HepG2 (cell line): ENCODE results near the gene ZNRF3. TPM values are rescaled to one million over a fixed set of nuclear protein-coding genes. Genes with fewer than 3 reads are reported as not detected.

Experiments
- ATAC-seq: fragments of 200-7000 bp; cut with Tn5 transposase; 3 replicates; pipeline ENCODE4 v1.9.1; 2020; ENCODE audit warnings: mild to moderate bottlenecking, moderate library complexity
- BruUV-seq: library from RNA; stranded (reverse); fragments of 400-500 nt; replicated peaks from 2 replicates; lab custom pipeline; 2021; lab: Mats Ljungman, UMichigan
- CTCF ChIA-PET: fragments of 300-600 bp; formaldehyde crosslinking; extraction: SDS; loops from one replicate; lab custom pipeline; 2021; ENCODE audit warnings: low total read pairs, inconsistent platforms, low intra/inter-chr PET ratio; lab: Yijun Ruan, JAX
- POLR2A ChIA-PET: fragments of 350-600 bp; sonication (Branson Sonifier 250); formaldehyde crosslinking; loops from one replicate; lab custom pipeline; 2020; ENCODE audit warnings: antibody characterized with exemption, inconsistent platforms; lab: Yijun Ruan, JAX
- DNase-seq: peaks from one replicate; pipeline ENCODE4 v3.0.0-alpha.2; 2015; ENCODE audit warnings: low spot score
- FAIRE-seq: peaks from 3 replicates; lab custom pipeline; 2011; peaks lifted over from hg19 to GRCh38; lab: Jason Lieb, UNC
- H2AFZ ChIP-seq: one replicate; pipeline ENCODE4 v1.6.1; 2011; ENCODE audit warnings: low read length, inconsistent platforms
- H3K27ac ChIP-seq: fragments of 300-600 bp; 3 replicates; pipeline ENCODE4 v1.8.0; 2011; ENCODE audit warnings: mixed run types, mild to moderate bottlenecking, mixed read lengths, low read length, inconsistent platforms; ENCODE audit not compliant: insufficient read depth; ENCODE audit errors: extremely low read length
- H3K27me3 ChIP-seq, 2 experiments: fragments of 200-600 bp in 1 of 2; 2 replicates in 1 of 2; 3 replicates in 1 of 2; pipeline versions ENCODE4 v1.6.0 to v1.8.0; 2011; ENCODE audit warnings: low read length in 2 of 2, mild to moderate bottlenecking in 2 of 2, moderate library complexity in 2 of 2, inconsistent platforms in 1 of 2; ENCODE audit not compliant: insufficient read depth in 2 of 2, control insufficient read depth in 1 of 2
- H3K36me3 ChIP-seq, 2 experiments: fragments of 200-600 bp in 1 of 2; replicated peaks in 1 of 2; 2 replicates in 1 of 2; 3 replicates in 1 of 2; pipeline versions ENCODE4 v1.5.1 to v1.8.0; 2011; ENCODE audit warnings: low read length in 2 of 2, inconsistent platforms in 1 of 2; ENCODE audit not compliant: insufficient read depth in 2 of 2, control insufficient read depth in 1 of 2
- H3K4me1 ChIP-seq: 2 replicates; pipeline ENCODE4 v1.5.1; 2012; ENCODE audit warnings: low read length, inconsistent platforms; ENCODE audit not compliant: insufficient read depth
- H3K4me2 ChIP-seq: 2 replicates; pipeline ENCODE4 v1.6.0; 2011; ENCODE audit warnings: low read depth, low read length, inconsistent platforms
- H3K4me3 ChIP-seq, 3 experiments: fragments of 200-600 bp in 1 of 3; sonication (generic), shearing (Covaris generic) in 1 of 3; replicated peaks in 1 of 3; 2 replicates each; pipeline ENCODE4 v1.5.1; 2011 to 2016; ENCODE audit warnings: low read length in 3 of 3, inconsistent platforms in 2 of 3, low read depth in 2 of 3, mild to moderate bottlenecking in 2 of 3, control low read depth in 1 of 3, mixed read lengths in 1 of 3; ENCODE audit not compliant: insufficient read depth in 1 of 3
- H3K79me2 ChIP-seq: one replicate; pipeline ENCODE4 v1.6.1; 2011; ENCODE audit warnings: low read length, inconsistent platforms; ENCODE audit not compliant: insufficient read depth
- H3K9ac ChIP-seq: 2 replicates; pipeline ENCODE4 v1.6.0; 2011; ENCODE audit warnings: mild to moderate bottlenecking, low read depth, low read length, inconsistent platforms; ENCODE audit not compliant: insufficient read depth
- H3K9me3 ChIP-seq: 2 replicates; pipeline ENCODE4 v1.5.1; 2012; ENCODE audit warnings: mild to moderate bottlenecking, low read length
- H4K20me1 ChIP-seq: 2 replicates; pipeline ENCODE4 v1.6.0; 2011; ENCODE audit warnings: inconsistent platforms, mild to moderate bottlenecking, low read length, moderate library complexity; ENCODE audit not compliant: insufficient read depth
- AGO2 ChIP-seq: fragments of 200-400 bp; formaldehyde crosslinking; optimal IDR thresholded peaks from 2 replicates; pipeline ENCODE3; 2017; ENCODE audit warnings: mild to moderate bottlenecking, low read depth, low read length, moderate library complexity
- ATF5 ChIP-seq: sonication (generic); formaldehyde crosslinking; IDR thresholded peaks from 2 replicates; pipeline ENCODE4 v1.4.0; 2020; ENCODE audit warnings: mild to moderate bottlenecking, low read depth, missing genetic modification reagents
- CCDC6 ChIP-seq: sonication (generic); formaldehyde crosslinking; IDR thresholded peaks from 2 replicates; pipeline ENCODE4 v1.8.1; 2022; ENCODE audit warnings: mild to moderate bottlenecking, missing genetic modification reagents, moderate library complexity
- HCFC1 ChIP-seq: fragments of 150-350 bp; IDR thresholded peaks from 2 replicates; pipeline ENCODE4 v1.6.1; 2014; ENCODE audit warnings: low read depth, low read length
- KAT2B ChIP-seq: fragments of 150-350 bp; IDR thresholded peaks from 2 replicates; pipeline ENCODE4 v1.6.1; 2014; ENCODE audit warnings: low read depth, low read length, borderline replicate concordance
- KLF16 ChIP-seq, 2 experiments: sonication (generic) in 1 of 2; formaldehyde crosslinking in 1 of 2; IDR thresholded peaks; 2 replicates each; pipeline versions ENCODE4 v1.6.1 to v1.8.0; 2016 to 2023; ENCODE audit warnings: missing genetic modification reagents in 2 of 2, missing compliant biosample characterization in 1 of 2
- MAFG ChIP-seq: sonication (generic); formaldehyde crosslinking; IDR thresholded peaks from 2 replicates; pipeline ENCODE4 v1.5.1; 2020; ENCODE audit warnings: mild to moderate bottlenecking, missing genetic modification reagents
- MLX ChIP-seq: IDR thresholded peaks from 2 replicates; pipeline ENCODE4 v1.6.1; 2016
- SIN3A ChIP-seq: IDR thresholded peaks from 2 replicates; pipeline ENCODE4 v1.6.1; 2011; ENCODE audit warnings: low read depth, mild to moderate bottlenecking, control low read depth, low read length, borderline replicate concordance
- ZFP36L2 ChIP-seq: sonication (generic); formaldehyde crosslinking; IDR thresholded peaks from 2 replicates; pipeline ENCODE4 v1.4.0; 2020; ENCODE audit warnings: missing genetic modification reagents
- ZNF24 ChIP-seq: fragments of 450-650 bp; IDR thresholded peaks from 2 replicates; pipeline ENCODE4 v1.6.1; 2017; ENCODE audit warnings: antibody characterized with exemption, mild to moderate bottlenecking
- ZNF329 ChIP-seq: sonication (generic); formaldehyde crosslinking; IDR thresholded peaks from 2 replicates; pipeline ENCODE4 v1.9.0; 2021; ENCODE audit warnings: low read depth, mild to moderate bottlenecking, missing genetic modification reagents
- ZNF770 ChIP-seq: sonication (generic); formaldehyde crosslinking; IDR thresholded peaks from 2 replicates; pipeline ENCODE4 v1.5.0; 2020; ENCODE audit warnings: mild to moderate bottlenecking, missing genetic modification reagents
- WGBS: methylation state at CpG from one replicate; pipeline ENCODE4 v1.1.6; 2017; ENCODE audit warnings: low lambda C conversion rate; 5-methylcytosine and 5-hydroxymethylcytosine counted together
- in situ Hi-C: cut with HindIII; loops from 2 replicates; pipeline ENCODE4 v1.10.0; 2017; ENCODE audit warnings: low pct_unique_long_range_greater_than_20kb; ENCODE audit not compliant: extremely low pct_ligation_motif_present
- intact Hi-C: fragments of 100-400 bp; cut with micrococcal nuclease; formaldehyde crosslinking; loops from one replicate; pipeline ENCODE4 v1.10.0; 2022; ENCODE audit not compliant: unreplicated experiment
- polyA plus RNA-seq, 8 experiments: library from polyadenylated mRNA; depleted of rRNA in 3 of 8; stranded (reverse) in 7 of 8; unstranded in 1 of 8; fragments of >200 nt; fragmentation: Illumina TruSeq in 4 of 8; extraction: Trizol in 4 of 8; gene quantifications; 2 replicates each; pipeline versions ENCODE4 v1.2.1 to v1.2.3, GENCODE V29; 2011 to 2016; ENCODE audit warnings: low read depth in 4 of 8, missing spikeins in 1 of 8, mixed read lengths in 1 of 8; ENCODE audit not compliant: insufficient read depth in 1 of 8
- total RNA-seq, 5 experiments: library from RNA; depleted of rRNA; stranded (reverse); fragments of >200 nt; fragmentation: Illumina TruSeq; extraction: Trizol; gene quantifications; 2 replicates each; pipeline ENCODE4 v1.2.3, GENCODE V29; 2016; ENCODE audit warnings: low read depth in 1 of 5

Gene ZNRF3
- total and polyA plus RNA-seq, 2 of the 13 experiments (the other 11 are each of a cell fraction or from before 2014, with no cell fraction given), result 20.3 to 36.7 TPM

GRCh38 chr22:29081517-29082236, 198.3 kb downstream of the ZNRF3 start:
- no peak overlapping the region for H3K9ac ChIP-seq
- no peaks in the 10 kb centered on the region for H3K79me2 ChIP-seq
- no peak overlapping the region for H3K4me2 ChIP-seq
- in situ Hi-C loops, result no loop called here
- ChIA-PET POLR2A (interaction anchor here (1.8 kb wide), 1 partner anchor 15 kb away, joined by 6 read pairs; no protein-coding TSS in a partner anchor), CTCF (no interaction called here)
- no peaks in the 10 kb centered on the region for H3K27me3 ChIP-seq
- BruUV-seq, result no TSS peak
- H3K27ac ChIP-seq, result no peak overlapping the region
- H3K4me3 ChIP-seq, result no peak overlapping the region
- H4K20me1 ChIP-seq, result no peaks in the 10 kb centered on the region
- TF ChIP-seq MAFG (no peak), SIN3A (no peak), HCFC1 (no peak), AGO2 (no peak), ZNF770 (CRISPR knock-in tag) (no peak), ATF5 (CRISPR knock-in tag) (no peak), ZNF24 (no peak), KAT2B (no peak), CCDC6 (no peak), ZFP36L2 (CRISPR knock-in tag) (no peak), KLF16 (CRISPR knock-in tag; IDR thresholded peaks at IDR 0.05) (no peak), ZNF329 (CRISPR knock-in tag) (no peak), MLX (CRISPR knock-in tag) (no peak)
- intact Hi-C loops, result no loop called here
- no peaks in the 10 kb centered on the region for H3K9me3 ChIP-seq
- ATAC-seq (no peak), DNase-seq (no peak), FAIRE-seq (no peak)
- no peaks in the 10 kb centered on the region for H3K36me3 ChIP-seq
- H2AFZ ChIP-seq, result no peak overlapping the region
- H3K4me1 ChIP-seq, result no peaks in the 10 kb centered on the region
- 87% methylated on average over 3 of the region's 3 CpGs for WGBS
